GM06990 (cell line): ENCODE data around the gene IDH3B.

ENCODE experiments used
- DNase-seq: peaks from one replicate; pipeline ENCODE4 v3.0.0-alpha.2; 2011; ENCODE audit not compliant: insufficient read length; ENCODE audit errors: extremely low read depth
- H3K27me3 ChIP-seq: replicated peaks from 2 replicates; pipeline ENCODE4 v1.6.0; 2011; ENCODE audit warnings: low read length; ENCODE audit not compliant: control insufficient read depth, insufficient read depth
- H3K36me3 ChIP-seq: 2 replicates; pipeline ENCODE4 v1.5.1; 2011; ENCODE audit warnings: low read length; ENCODE audit not compliant: control insufficient read depth, insufficient read depth
- H3K4me3 ChIP-seq: replicated peaks from 2 replicates; pipeline ENCODE4 v1.5.1; 2011; ENCODE audit warnings: low read depth, mild to moderate bottlenecking, control low read depth, low read length
- CTCF ChIP-seq: IDR thresholded peaks from 2 replicates; pipeline ENCODE4 v1.5.1; 2011; ENCODE audit warnings: low read length, control low read depth, mild to moderate bottlenecking, inconsistent platforms; ENCODE audit not compliant: insufficient read depth, poor library complexity, severe bottlenecking

The IDH3B gene

GRCh38 chr20:2653556-2654383, 10.2 kb downstream of the IDH3B start:
- peaks cover 42% of the 10 kb centered on the region for H3K36me3 ChIP-seq
- no peak for DNase-seq

GRCh38 chr20:2652724-2653555, 11.1 kb downstream of the IDH3B start:
- TF ChIP-seq CTCF = no peak
- no peak for DNase-seq
- Histone ChIP-seq H3K27me3 (no peaks in the 10 kb centered on the region), H3K36me3 (peaks cover 36% of the 10 kb centered on the region), H3K4me3 (peak overlapping the region; percentile 99)

More at GRCh38 chr20:2653556-2654383, 10.2 kb downstream of the IDH3B start:
- no peak for TF ChIP-seq CTCF
- H3K4me3 ChIP-seq = peak overlapping the region; percentile 99
- no peaks in the 10 kb centered on the region for H3K27me3 ChIP-seq

- H3K4me3 ChIP-seq = peak within 1 kb of the TSS; percentile 99
- TF ChIP-seq CTCF = no peak
- no peaks in the 10 kb centered on the region for H3K27me3 ChIP-seq
- H3K36me3 ChIP-seq = peaks cover 30% of the 10 kb centered on the region
- DNase-seq = peak; percentile 95
Measured at GRCh38 chr20:2651772-2652723, 12.0 kb downstream of the IDH3B start, which contains the start of gene NOP56. Gene NOP56, plus strand, starts transcription at chr20:2652632. Its CDS starts 29 bp downstream, at chr20:2652661.

GRCh38 chr20:2643708-2644107, 20.3 kb downstream of the IDH3B start:
- TF ChIP-seq CTCF = no peak
- no peaks in the 10 kb centered on the region; the same call in 1 of the 2 replicates for H3K36me3 ChIP-seq
- H3K4me3 ChIP-seq = no peak overlapping the region
- no peak for DNase-seq
- no peaks in the 10 kb centered on the region for H3K27me3 ChIP-seq

GRCh38 chr20:2640899-2641298, 23.1 kb downstream of the IDH3B start:
- no peak for TF ChIP-seq CTCF
- Histone ChIP-seq H3K4me3 (no peak overlapping the region), H3K27me3 (no peaks in the 10 kb centered on the region), H3K36me3 (no peaks in the 10 kb centered on the region; the same call in 1 of the 2 replicates)
- no peak for DNase-seq
